SK-N-SH (cell line): ENCODE results near the gene AACS. TPM values are rescaled to one million over a fixed set of nuclear protein-coding genes. Genes with fewer than 3 reads are reported as not detected.

ENCODE experiments used
- CTCF ChIA-PET: fragments of 300-600, 350-600 bp; formaldehyde crosslinking; extraction: SDS; loops from one replicate; lab custom pipeline; 2021; lab: Yijun Ruan, JAX
- POLR2A ChIA-PET: fragments of 350-600 bp; sonication (Branson Sonifier 250); formaldehyde crosslinking; extraction: SDS; loops from one replicate; lab custom pipeline; 2020; ENCODE audit warnings: antibody characterized with exemption, inconsistent platforms; lab: Yijun Ruan, JAX
- DNase-seq: peaks from one replicate; pipeline ENCODE4 v3.0.0; 2012
- H2AFZ ChIP-seq: fragments of 200-600 bp; sonication (generic); 2 replicates; pipeline ENCODE4 v1.8.1; 2016; ENCODE audit warnings: antibody characterized with exemption, mild to moderate bottlenecking, low read depth
- H3F3A ChIP-seq: fragments of 200-600 bp; sonication (generic); replicated peaks from 2 replicates; pipeline ENCODE3; 2016; ENCODE audit warnings: antibody characterized with exemption, mild to moderate bottlenecking; ENCODE audit not compliant: insufficient read depth
- H3K27ac ChIP-seq, 2 experiments: fragments of 200-500 bp in 1 of 2; fragments of 200-600 bp in 1 of 2; sonication (Bioruptor generic) in 1 of 2; sonication (generic), shearing (Covaris generic) in 1 of 2; 2 replicates each; pipeline versions ENCODE4 v1.5.1 to v1.6.1; 2014 to 2016; ENCODE audit warnings: low read depth in 2 of 2, inconsistent platforms in 1 of 2, low read length in 1 of 2, mild to moderate bottlenecking in 1 of 2, mixed read lengths in 1 of 2
- H3K27me3 ChIP-seq: fragments of 200-600 bp; sonication (generic), shearing (Covaris generic); 2 replicates; pipeline ENCODE4 v1.6.1; 2016; ENCODE audit warnings: mixed run types; ENCODE audit not compliant: insufficient read depth
- H3K36me3 ChIP-seq, 2 experiments: fragments of 200-500 bp in 1 of 2; fragments of 200-600 bp in 1 of 2; sonication (Bioruptor generic) in 1 of 2; sonication (generic) in 1 of 2; replicated peaks in 1 of 2; 2 replicates each; pipeline versions ENCODE3 to v1.5.1; 2014 to 2016; ENCODE audit warnings: low read length in 1 of 2, mild to moderate bottlenecking in 1 of 2; ENCODE audit not compliant: insufficient read depth in 2 of 2, control insufficient read depth in 1 of 2
- H3K4me1 ChIP-seq, 2 experiments: fragments of 200-500 bp in 1 of 2; fragments of 200-600 bp in 1 of 2; sonication (Bioruptor generic) in 1 of 2; sonication (generic), shearing (Covaris generic) in 1 of 2; 2 replicates each; pipeline versions ENCODE4 v1.5.1 to v1.6.1; 2014 to 2016; ENCODE audit warnings: low read depth in 1 of 2, low read length in 1 of 2, mixed run types in 1 of 2; ENCODE audit not compliant: insufficient read depth in 2 of 2, control insufficient read depth in 1 of 2
- H3K4me2 ChIP-seq: fragments of 200-600 bp; sonication (generic), shearing (Covaris generic); 2 replicates; pipeline ENCODE4 v1.6.1; 2017; ENCODE audit warnings: mixed run types
- H3K4me3 ChIP-seq, 2 experiments: fragments of 200-500 bp in 1 of 2; fragments of 200-600 bp in 1 of 2; sonication (Bioruptor generic) in 1 of 2; sonication (generic), shearing (Covaris generic) in 1 of 2; 2 replicates each; pipeline versions ENCODE4 v1.5.1 to v1.8.1; 2014 to 2016; ENCODE audit warnings: low read depth in 2 of 2, inconsistent platforms in 1 of 2, low read length in 1 of 2, mild to moderate bottlenecking in 1 of 2, mixed read lengths in 1 of 2, moderate library complexity in 1 of 2
- H3K79me2 ChIP-seq: fragments of 200-600 bp; sonication (generic); 2 replicates; pipeline ENCODE4 v1.8.1; 2017; ENCODE audit warnings: mild to moderate bottlenecking; ENCODE audit not compliant: insufficient read depth
- H3K9ac ChIP-seq: fragments of 200-600 bp; sonication (generic); 2 replicates; pipeline ENCODE4 v1.6.1; 2017; ENCODE audit warnings: mixed run types
- H3K9me2 ChIP-seq: fragments of 200-600 bp; sonication (generic); 2 replicates; pipeline ENCODE4 v1.6.1; 2017; ENCODE audit warnings: mixed run types
- H3K9me3 ChIP-seq: fragments of 200-600 bp; sonication (generic); 2 replicates; pipeline ENCODE4 v1.6.1; 2017; ENCODE audit warnings: mixed run types, mild to moderate bottlenecking, moderate library complexity
- H4K20me1 ChIP-seq: fragments of 200-600 bp; sonication (generic); 2 replicates; pipeline ENCODE4 v1.6.1; 2017; ENCODE audit warnings: mild to moderate bottlenecking, mixed run types; ENCODE audit not compliant: insufficient read depth
- CTCF ChIP-seq: fragments of 200-600 bp; sonication (generic); IDR thresholded peaks from 2 replicates; pipeline ENCODE4 v1.6.1; 2017; ENCODE audit warnings: antibody characterized with exemption, mild to moderate bottlenecking, moderate library complexity
- FOXM1 ChIP-seq: IDR thresholded peaks from 2 replicates; pipeline ENCODE4 v1.4.0; 2012; ENCODE audit warnings: low read depth, mild to moderate bottlenecking
- GATA2 ChIP-seq: sonication (generic); formaldehyde crosslinking; IDR thresholded peaks from 2 replicates; pipeline ENCODE4 v1.5.0; 2020; ENCODE audit warnings: mild to moderate bottlenecking, missing genetic modification reagents
- JUND ChIP-seq: IDR thresholded peaks from 2 replicates; pipeline ENCODE4 v1.4.0; 2012
- MEF2A ChIP-seq: IDR thresholded peaks from 2 replicates; pipeline ENCODE4 v1.4.0; 2012; ENCODE audit warnings: low read depth, borderline replicate concordance
- NFIC ChIP-seq: IDR thresholded peaks from 2 replicates; pipeline ENCODE4 v1.4.0; 2012; ENCODE audit warnings: borderline replicate concordance
- NRF1 ChIP-seq: IDR thresholded peaks from 2 replicates; pipeline ENCODE4 v1.6.1; 2012; ENCODE audit warnings: low read depth, mild to moderate bottlenecking, low read length
- RAD21 ChIP-seq: IDR thresholded peaks from 2 replicates; pipeline ENCODE4 v1.6.1; 2012; ENCODE audit warnings: mild to moderate bottlenecking, low read length
- RCOR1 ChIP-seq: fragments of 150-350 bp; IDR thresholded peaks from 2 replicates; pipeline ENCODE4 v1.6.1; 2017; ENCODE audit warnings: antibody characterized with exemption, low read length
- REST ChIP-seq: IDR thresholded peaks from 2 replicates; pipeline ENCODE4 v1.6.1; 2012; ENCODE audit warnings: mild to moderate bottlenecking, low read depth, low read length, moderate library complexity
- RXRA ChIP-seq: IDR thresholded peaks from 2 replicates; pipeline ENCODE4 v1.4.0; 2012; ENCODE audit warnings: low read depth, mild to moderate bottlenecking, borderline replicate concordance
- SIN3A ChIP-seq: IDR thresholded peaks from 2 replicates; pipeline ENCODE4 v1.6.1; 2012; ENCODE audit warnings: low read depth, mild to moderate bottlenecking, low read length, moderate library complexity, borderline replicate concordance
- SMC3 ChIP-seq: IDR thresholded peaks from 2 replicates; pipeline ENCODE4 v1.6.1; 2012; ENCODE audit warnings: low read depth, low read length, improper control_type of control experiment
- TAF1 ChIP-seq: IDR thresholded peaks from 2 replicates; pipeline ENCODE4 v1.6.1; 2012; ENCODE audit warnings: low read depth, mild to moderate bottlenecking, low read length, moderate library complexity, borderline replicate concordance
- TEAD4 ChIP-seq: IDR thresholded peaks from 2 replicates; pipeline ENCODE4 v1.4.0; 2012; ENCODE audit warnings: mild to moderate bottlenecking, borderline replicate concordance; ENCODE audit not compliant: insufficient read depth
- ZBTB33 ChIP-seq: IDR thresholded peaks from 2 replicates; pipeline ENCODE4 v1.4.0; 2012; ENCODE audit warnings: low read depth, borderline replicate concordance
- WGBS: methylation state at CpG from one replicate; pipeline ENCODE4 v1.1.6; 2017; ENCODE audit warnings: low lambda C conversion rate; 5-methylcytosine and 5-hydroxymethylcytosine counted together
- polyA plus RNA-seq, 3 experiments: library from polyadenylated mRNA; depleted of rRNA; stranded (reverse); fragments of >200 nt; gene quantifications; 2 replicates each; pipeline ENCODE4 v1.2.3, GENCODE V29; 2012

AACS gene
- polyA plus RNA-seq, 1 of the 3 experiments (the other 2 are of a cell fraction), result 17.3 TPM

- Histone ChIP-seq H3K79me2 (0 out of 2 replicates have a peak, but pooled peaks cover 3% of the 10 kb centered on the region), H3K9ac (no peak overlapping the region), H3K27me3 (no peaks in the 10 kb centered on the region), H3K9me2 (no peaks in the 10 kb centered on the region), H3K27ac (no peak overlapping the region), H3K36me3 (peaks cover 8 to 15% of the 10 kb centered on the region in 2 experiments), H2AFZ (no peak overlapping the region), H3K4me1 (no peaks in the 10 kb centered on the region), H3K4me2 (no peak overlapping the region), H3K4me3 (no peak overlapping the region), H3K9me3 (no peaks in the 10 kb centered on the region), H4K20me1 (no peaks in the 10 kb centered on the region), H3F3A (no peaks in the 10 kb centered on the region)
- POLR2A ChIA-PET, result no interaction called here
- 94% methylated on average over 6 of the region's 6 CpGs for WGBS
- no peak for TF ChIP-seq RCOR1
- no peak for TF ChIP-seq ZBTB33
- TF ChIP-seq TEAD4, result no peak
- TF ChIP-seq TAF1, result no peak
- no peak for TF ChIP-seq RXRA
- no peak for TF ChIP-seq SMC3
- no peak for TF ChIP-seq NRF1
- no peak for TF ChIP-seq GATA2 (CRISPR knock-in tag)
- TF ChIP-seq JUND, result no peak
- TF ChIP-seq CTCF, result no peak
- no peak for TF ChIP-seq RAD21
- TF ChIP-seq NFIC, result no peak
- TF ChIP-seq FOXM1, result no peak
- no peak for TF ChIP-seq REST
- no peak for TF ChIP-seq MEF2A
- no peak for TF ChIP-seq SIN3A
- no peak for DNase-seq
- CTCF ChIA-PET, result interaction anchor here (0.6 kb wide), 1 partner anchor 70 kb away, joined by 3 read pairs; no protein-coding TSS in a partner anchor
Observed at GRCh38 chr12:125076103-125076502, 10.9 kb downstream of the AACS start.
